CD4-positive, alpha-beta T cell treated with Interleukin-4 for 1 hour (primary cell): ENCODE measurements around the gene SLC23A2.

ENCODE experiments used
- DNase-seq, 2 donors: peaks; one replicate each; pipeline ENCODE4 v3.0.0-alpha.2; 2020 to 2022

SLC23A2 gene

DNA sequence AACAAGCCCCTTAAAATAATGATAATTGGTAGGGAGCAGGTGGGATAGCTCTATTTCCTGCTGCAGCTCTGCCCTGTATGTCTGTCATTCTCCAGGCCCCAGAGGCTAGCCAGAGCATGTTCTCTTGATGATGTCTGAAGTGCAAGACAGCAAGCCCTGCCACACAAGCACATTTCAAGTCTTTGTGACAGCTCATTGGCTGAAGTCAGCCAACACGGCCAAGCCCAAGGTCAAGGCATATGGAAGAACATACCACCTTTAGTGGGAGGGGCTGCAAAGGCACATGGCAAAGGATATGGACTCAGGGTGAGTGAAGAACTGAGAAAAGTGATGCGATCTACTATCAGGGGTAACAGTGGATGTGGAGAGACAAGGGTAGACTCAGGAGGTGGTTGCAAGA is 163.6 kb downstream of the SLC23A2 start:
- DNase-seq, result no peak

GRCh38 chr20:4836935-4837334 is 164.4 kb downstream of the SLC23A2 start:
- DNase-seq, result no peak

GRCh38 chr20:4836473-4836872 is 164.8 kb downstream of the SLC23A2 start:
- no peak for DNase-seq

GRCh38 chr20:4835244-4836177 is 165.8 kb downstream of the SLC23A2 start:
- DNase-seq, result no peak

GRCh38 chr20:4833074-4833728 is 168.1 kb downstream of the SLC23A2 start:
- DNase-seq, result no peak

GRCh38 chr20:4832469-4832868 is 168.8 kb downstream of the SLC23A2 start:
- DNase-seq, result no peak

GRCh38 chr20:4830696-4831095 is 170.6 kb downstream of the SLC23A2 start:
- DNase-seq, result no peak

DNA sequence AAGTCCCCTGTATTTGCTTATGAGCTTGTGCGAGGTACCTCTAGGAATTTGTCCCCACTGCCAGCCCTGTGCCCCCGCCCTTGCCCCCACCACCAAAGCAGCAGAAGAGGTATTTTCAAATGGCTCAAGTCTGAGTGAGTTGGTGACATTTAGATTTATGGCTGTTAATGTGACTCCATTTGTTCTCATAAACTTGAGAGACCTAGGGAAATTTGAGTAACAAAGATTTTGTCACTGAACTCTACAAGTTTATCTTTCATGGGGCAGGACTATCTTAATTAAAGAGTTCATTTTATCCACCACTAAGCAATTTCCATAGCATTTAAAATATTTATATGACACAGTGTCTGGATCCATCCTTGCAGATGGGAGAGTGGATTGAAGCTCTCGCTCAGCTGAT is 171.1 kb downstream of the SLC23A2 start:
- no peak for DNase-seq

GRCh38 chr20:4829514-4830215 is 171.6 kb downstream of the SLC23A2 start:
- peak in 1 of 2 donors; percentile 75 for DNase-seq

DNA sequence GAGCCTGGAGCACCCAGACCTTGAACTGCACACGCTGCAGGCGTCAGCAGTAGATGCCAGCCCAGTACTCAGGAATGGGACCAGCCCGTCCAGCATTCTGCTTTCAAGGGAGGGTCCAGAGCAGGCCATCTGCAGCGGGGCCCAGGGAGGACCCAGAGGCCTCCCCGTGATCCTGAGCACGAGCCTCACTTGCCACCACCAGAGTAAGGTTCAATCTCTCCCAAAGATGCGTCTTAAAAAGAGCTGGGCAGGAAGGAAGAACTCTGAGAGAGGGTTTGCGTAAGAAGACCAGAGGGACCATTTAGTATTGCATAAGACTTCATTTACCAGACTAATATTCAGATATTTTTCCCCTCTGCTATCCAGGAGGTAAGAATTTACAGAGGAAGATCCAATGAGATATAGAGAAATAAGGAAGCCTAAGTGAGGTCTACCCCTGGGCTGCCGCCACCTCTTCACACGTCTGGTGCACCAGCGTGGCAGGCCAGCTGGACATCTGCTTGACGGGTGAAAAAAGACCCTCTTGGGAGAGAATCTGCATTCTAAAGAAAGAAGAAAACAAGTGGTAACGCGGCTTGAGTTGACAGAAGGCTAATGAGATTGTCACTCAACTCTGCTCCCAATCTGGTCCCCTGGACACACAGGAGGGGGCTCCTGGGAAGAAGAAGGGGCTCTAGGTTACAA is 172.3 kb downstream of the SLC23A2 start:
- no peak for DNase-seq

DNA sequence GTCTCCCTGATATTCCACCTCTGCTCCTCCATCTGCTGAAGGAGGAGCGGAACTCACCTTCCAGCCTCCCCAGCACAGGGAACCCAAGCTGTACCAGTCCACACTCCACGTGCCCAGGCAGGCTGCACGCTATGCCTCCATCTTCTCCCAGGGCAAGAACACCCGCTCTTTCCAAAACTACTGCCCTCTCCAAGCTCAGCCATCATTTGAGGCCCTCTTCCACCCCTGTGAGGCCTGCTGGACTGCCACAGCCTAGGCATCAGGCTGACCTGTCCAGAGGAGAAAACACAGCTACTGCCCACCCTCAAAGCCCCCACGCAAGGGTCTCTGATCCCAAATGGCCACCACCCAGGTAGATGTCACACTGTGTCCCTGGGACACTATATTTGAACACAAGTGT is 179.7 kb downstream of the SLC23A2 start:
- no peak for DNase-seq

DNA sequence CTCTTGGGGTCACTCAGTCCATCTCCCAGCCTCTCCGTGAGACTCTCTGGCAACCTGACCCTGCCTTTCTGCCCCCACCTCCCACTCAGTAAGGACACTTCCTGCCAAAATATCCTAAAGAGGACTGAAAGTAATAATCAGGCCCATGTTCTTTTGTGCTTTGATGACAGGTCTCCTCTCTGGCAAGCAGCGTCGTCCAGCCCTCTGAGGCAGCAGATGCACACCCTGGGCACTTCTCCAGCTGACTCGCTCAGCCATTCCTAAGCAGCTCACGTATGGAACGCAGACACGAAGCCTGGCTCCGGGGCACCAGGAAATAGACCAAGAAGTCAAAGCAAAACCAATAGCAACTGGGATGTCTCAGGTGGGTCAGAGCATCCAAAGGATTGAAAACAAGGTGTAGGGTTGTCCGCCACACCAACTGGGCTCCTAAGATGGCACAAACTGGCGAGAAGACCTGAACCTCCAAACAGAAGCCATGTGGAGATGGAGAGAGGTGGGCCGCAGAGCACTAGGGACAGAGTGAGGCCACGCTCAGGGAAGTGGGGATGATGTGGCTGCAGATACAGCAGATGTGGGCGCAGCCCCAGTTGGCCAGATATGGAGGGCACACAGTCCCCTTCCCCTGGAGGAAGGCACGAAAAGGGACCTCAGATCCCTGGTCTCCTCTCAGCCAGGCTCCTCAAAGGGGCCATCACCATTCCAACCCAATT is 180.3 kb downstream of the SLC23A2 start:
- DNase-seq, result peak in 1 of 2 donors; percentile 3

- peak in 1 of 2 donors; percentile 10 for DNase-seq
Observed at GRCh38 chr20:4819901-4820300, 181.4 kb downstream of the SLC23A2 start.

- peak in 1 of 2 donors; percentile 9 for DNase-seq
Observed at GRCh38 chr20:4817230-4817671, 184.1 kb downstream of the SLC23A2 start.

DNA sequence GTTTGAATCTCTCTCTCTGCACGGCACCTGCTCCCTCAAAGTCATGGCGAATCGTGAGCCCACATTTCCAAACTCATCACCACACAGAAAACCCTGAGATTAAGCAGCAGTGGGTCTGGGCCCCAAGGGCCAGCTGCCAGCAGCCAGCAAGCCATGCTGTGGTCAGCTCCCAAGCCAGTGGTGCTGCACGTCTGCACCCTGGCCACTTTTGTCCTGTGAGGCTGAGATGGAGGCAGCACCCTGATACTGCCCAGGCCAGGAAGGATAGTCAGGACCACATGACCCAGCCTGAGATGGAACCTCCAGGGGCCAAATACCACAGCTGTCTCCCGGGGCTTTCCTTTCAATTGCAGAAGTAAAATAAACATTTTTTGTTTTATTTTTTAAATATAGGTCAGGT is 185.7 kb downstream of the SLC23A2 start:
- peak in 1 of 2 donors; percentile 32 for DNase-seq

GRCh38 chr20:4814696-4815252 is 186.5 kb downstream of the SLC23A2 start:
- DNase-seq, result peak; percentile 93 to 95

DNA sequence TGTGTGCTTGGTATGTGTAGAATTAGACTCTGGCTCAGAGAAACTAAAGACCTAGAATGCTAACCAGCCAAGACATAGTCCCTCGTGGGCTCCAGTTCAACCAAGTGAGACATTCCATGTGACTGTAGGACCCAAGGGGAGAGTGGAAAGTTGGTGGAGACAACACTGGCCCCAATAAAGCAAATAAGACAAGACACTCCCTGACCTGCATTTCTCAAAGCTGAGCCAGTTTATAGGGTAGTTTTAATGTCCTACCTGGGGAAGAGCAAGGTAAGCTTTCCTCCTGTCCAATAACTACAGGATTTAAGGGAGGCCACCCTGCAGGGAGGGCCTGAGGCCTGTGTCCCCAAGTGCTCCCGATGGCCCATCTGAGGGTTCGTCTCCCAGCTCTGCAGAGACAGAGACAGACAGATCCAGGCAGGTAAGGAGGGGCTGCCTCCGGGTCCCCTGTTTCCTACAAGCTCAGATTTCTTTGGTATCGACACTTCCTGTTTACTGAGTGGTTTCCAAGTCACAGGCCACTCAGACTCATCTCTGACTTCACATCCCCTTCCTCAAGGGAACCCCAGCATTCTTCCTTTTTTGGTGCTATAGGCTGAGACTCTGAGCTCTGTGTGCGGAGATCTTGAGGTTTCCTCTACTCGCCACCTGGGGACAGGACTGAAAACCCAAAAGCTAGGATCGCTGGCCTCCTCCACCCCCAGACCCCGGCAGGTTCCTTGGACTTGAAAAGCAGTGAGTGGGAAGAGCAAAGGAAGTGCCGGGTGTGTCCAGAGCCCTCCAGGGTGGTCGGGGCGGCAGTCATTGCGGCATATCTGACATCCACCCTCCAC is 187.2 kb downstream of the SLC23A2 start:
- DNase-seq, result peak; percentile 91 to 93

DNA sequence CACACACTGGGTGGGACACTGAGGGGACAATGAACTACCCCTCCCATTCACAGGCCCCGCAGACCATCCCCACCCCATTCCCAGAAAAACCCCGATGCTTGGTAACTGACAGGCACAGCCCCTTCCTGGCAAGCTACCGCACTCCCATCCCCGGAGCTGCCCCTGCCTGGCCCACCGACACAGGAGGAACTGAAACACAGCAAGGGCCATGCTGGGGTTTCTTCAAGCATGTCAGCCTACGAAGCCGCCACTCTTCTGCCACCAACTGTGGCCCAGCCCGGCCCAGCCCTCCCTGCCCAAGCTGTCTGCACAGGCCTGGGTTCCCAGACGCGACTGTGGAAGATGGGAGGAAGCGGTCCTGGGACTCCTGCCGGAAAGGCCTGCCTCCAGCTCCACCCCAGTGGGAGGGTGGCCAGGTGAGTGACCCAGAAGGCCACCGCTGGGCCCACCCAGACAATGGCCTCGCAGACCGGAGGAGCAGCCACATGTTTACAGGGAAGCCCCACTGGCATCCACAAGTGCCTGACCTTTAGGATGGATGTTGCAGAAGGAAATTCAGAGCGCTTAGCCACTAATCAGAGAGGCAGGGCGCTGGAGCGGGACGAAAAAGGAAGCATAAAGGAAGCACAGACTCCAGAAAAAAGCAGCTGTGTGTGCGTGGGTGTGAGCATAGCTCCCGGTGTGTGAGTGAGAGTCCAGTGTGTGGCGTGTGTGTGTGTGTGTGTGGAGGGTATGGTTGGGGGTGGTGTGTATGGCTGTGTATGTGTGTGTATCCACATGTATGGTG is 188.0 kb downstream of the SLC23A2 start:
- peak; percentile 35 to 78 for DNase-seq

DNA sequence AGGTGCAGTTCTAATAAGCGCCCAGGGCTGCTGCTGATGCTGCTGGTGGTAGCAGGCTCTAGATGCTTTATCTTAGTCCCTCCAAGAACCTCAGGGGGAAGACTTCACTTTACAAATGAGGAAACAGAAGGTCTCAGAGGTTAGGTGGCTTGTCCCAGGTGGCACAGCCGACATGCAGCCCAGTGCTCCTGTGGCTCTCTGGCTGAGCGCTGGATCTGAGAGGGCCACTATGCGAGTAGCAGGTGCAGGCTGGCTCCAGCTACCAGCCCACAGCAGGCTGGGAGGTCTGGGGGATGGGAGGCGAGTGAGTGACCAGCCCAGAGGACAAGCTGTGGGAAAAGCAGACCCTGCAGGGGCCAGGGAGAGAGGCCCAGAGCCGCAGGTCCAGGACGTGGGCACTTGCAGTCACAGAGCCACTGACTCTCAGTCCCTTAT is 188.7 kb downstream of the SLC23A2 start:
- peak; percentile 27 to 44 for DNase-seq

- peak; percentile 41 to 48 for DNase-seq
Observed at GRCh38 chr20:4812216-4812615, 189.1 kb downstream of the SLC23A2 start.
